HFF-Myc (cell line): ENCODE data around the gene DERL2.

Source experiments
- DNase-seq: peaks from one replicate; pipeline ENCODE4 v3.0.0-alpha.2; 2011; ENCODE audit warnings: low read depth; ENCODE audit errors: extremely low read depth
- H3K4me3 ChIP-seq: replicated peaks from 2 replicates; pipeline ENCODE4 v1.5.1; 2011; ENCODE audit warnings: low read depth, mild to moderate bottlenecking, control low read depth, low read length
- CTCF ChIP-seq: IDR thresholded peaks from 2 replicates; pipeline ENCODE4 v1.5.1; 2012; ENCODE audit warnings: mild to moderate bottlenecking, low read depth, low read length, control low read depth; ENCODE audit errors: missing control alignments

Gene DERL2

GRCh38 chr17:5502552-5502951, 16.6 kb upstream of the DERL2 start:
- no peak for TF ChIP-seq CTCF
- no peak overlapping the region for H3K4me3 ChIP-seq
- DNase-seq, result no peak

- no peak for DNase-seq
- no peak overlapping the region for H3K4me3 ChIP-seq
- no peak for TF ChIP-seq CTCF
These were observed 15.7 kb upstream of the DERL2 start for GRCh38 chr17:5501685-5502084.

- peak overlapping the region; percentile 51 for H3K4me3 ChIP-seq
- no peak for DNase-seq
- TF ChIP-seq CTCF, result no peak
These were observed 14.8 kb upstream of the DERL2 start for GRCh38 chr17:5500589-5501391.

GRCh38 chr17:5500247-5500588, 14.2 kb upstream of the DERL2 start:
- TF ChIP-seq CTCF, result no peak
- peak overlapping the region; percentile 51 for H3K4me3 ChIP-seq
- DNase-seq, result no peak

- no peak for DNase-seq
- no peak for TF ChIP-seq CTCF
- H3K4me3 ChIP-seq, result peak overlapping the region; percentile 51
These were observed 13.7 kb upstream of the DERL2 start for GRCh38 chr17:5499476-5500231.

GRCh38 chr17:5492970-5493369, 7.0 kb upstream of the DERL2 start:
- H3K4me3 ChIP-seq, result no peak overlapping the region
- no peak for DNase-seq
- no peak for TF ChIP-seq CTCF
